Esophagus (tissue), 2 donors: ENCODE data around the gene TRIM38. TPM values are rescaled to one million over a fixed set of nuclear protein-coding genes. Genes with fewer than 3 reads are reported as not detected.

Experiments used
- H3K27ac ChIP-seq, 2 donors: one replicate each; pipeline ENCODE4 v1.5.1; 2013; ENCODE audit warnings: low read depth in 2 of 2, mild to moderate bottlenecking in 2 of 2, inconsistent platforms in 1 of 2, low read length in 1 of 2, moderate library complexity in 1 of 2
- H3K27me3 ChIP-seq, 2 donors: one replicate each; pipeline ENCODE4 v1.6.1; 2013; ENCODE audit warnings: low read length in 2 of 2, control low read depth in 1 of 2, mild to moderate bottlenecking in 1 of 2; ENCODE audit not compliant: insufficient read depth in 2 of 2, control insufficient read depth in 1 of 2
- H3K36me3 ChIP-seq, 2 donors: one replicate each; pipeline ENCODE4 v1.6.1; 2013; ENCODE audit warnings: low read length in 1 of 2; ENCODE audit not compliant: control insufficient read depth in 2 of 2, insufficient read depth in 2 of 2
- H3K4me1 ChIP-seq, 2 donors: one replicate each; pipeline ENCODE4 v1.6.1; 2013; ENCODE audit warnings: low read length in 1 of 2; ENCODE audit not compliant: control insufficient read depth in 2 of 2, insufficient read depth in 2 of 2
- H3K4me3 ChIP-seq, 2 donors: one replicate each; pipeline ENCODE4 v1.5.1; 2013; ENCODE audit warnings: low read length in 2 of 2, mild to moderate bottlenecking in 2 of 2, low read depth in 1 of 2, moderate library complexity in 1 of 2
- H3K9me3 ChIP-seq, 2 donors: one replicate each; pipeline ENCODE4 v1.6.1; 2013; ENCODE audit warnings: mild to moderate bottlenecking in 2 of 2, low read depth in 1 of 2, low read length in 1 of 2, moderate library complexity in 1 of 2; ENCODE audit not compliant: control insufficient read depth in 2 of 2, insufficient read depth in 1 of 2
- WGBS, 2 donors: extraction: QIAGEN DNeasy Blood & Tissue Kit; methylation state at CpG; one replicate each; pipeline ENCODE4 v1.1.7; 2013; 5-methylcytosine and 5-hydroxymethylcytosine counted together
- polyA plus RNA-seq, 2 donors: library from polyadenylated mRNA; stranded (reverse); fragments of 200-250 nt; gene quantifications; one replicate each; pipeline ENCODE4 v1.2.3, GENCODE V29; 2013
- donor health status: healthy with polysubstance abuse.
- donor health status: Bipolar disorder and iron deficiency.

The TRIM38 gene
- polyA plus RNA-seq, 2 donors = 4.7 to 5.7 TPM

- Histone ChIP-seq H3K27ac (no peak overlapping the region), H3K9me3 (no peaks in the 10 kb centered on the region), H3K27me3 (no peaks in the 10 kb centered on the region), H3K4me1 (no peaks in the 10 kb centered on the region), H3K4me3 (no peak overlapping the region), H3K36me3 (no peaks in the 10 kb centered on the region)
- WGBS, 2 donors = 89 to 93% methylated on average over 6 of the region's 6 CpGs
Observed at GRCh38 chr6:26028212-26028745, 65.7 kb downstream of the TRIM38 start.

DNA sequence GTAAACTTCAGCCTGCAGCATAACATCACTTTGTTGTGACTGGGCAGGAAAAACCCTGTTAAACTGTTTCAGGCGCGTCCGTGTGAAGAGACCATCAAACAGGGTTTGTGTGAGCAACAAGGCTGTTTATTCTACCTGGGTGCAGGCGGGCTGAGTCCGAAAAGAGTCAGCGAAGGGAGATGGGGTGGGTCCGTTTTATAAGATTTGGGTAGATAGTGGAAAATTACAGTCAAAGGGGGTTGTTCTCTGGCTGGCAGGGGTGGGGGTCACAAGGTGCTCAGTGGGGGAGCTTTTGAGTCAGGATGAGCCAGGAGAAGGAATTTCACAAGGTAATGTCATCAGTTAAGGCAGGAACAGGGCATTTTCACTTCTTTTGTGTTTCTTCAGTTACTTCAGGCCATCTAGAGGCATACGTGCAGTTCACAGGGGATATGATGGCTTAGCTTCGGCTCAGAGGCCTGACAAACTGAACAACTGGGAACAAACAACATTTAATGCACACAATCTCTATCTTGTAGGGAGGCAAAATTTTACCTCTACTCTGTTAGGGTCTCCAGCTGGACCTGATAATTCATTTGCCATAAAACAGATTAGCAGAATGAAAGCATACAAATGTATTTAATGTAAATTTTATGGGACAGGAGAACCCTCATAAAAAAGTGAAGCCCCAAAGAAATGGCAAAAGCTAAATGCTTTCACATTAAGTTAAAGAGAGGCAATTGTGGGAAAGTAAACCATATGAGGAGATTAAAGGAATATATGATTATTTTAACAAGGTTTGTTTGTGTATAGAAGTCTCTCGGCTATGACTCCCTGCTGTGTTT lies 66.4 kb downstream of the TRIM38 start:
- no peaks in the 10 kb centered on the region for H3K9me3 ChIP-seq
- H3K36me3 ChIP-seq = no peaks in the 10 kb centered on the region
- no peak overlapping the region for H3K4me3 ChIP-seq
- no peaks in the 10 kb centered on the region for H3K4me1 ChIP-seq
- no peak overlapping the region for H3K27ac ChIP-seq
- WGBS, 2 donors = 83 to 87% methylated on average over 10 of the region's 10 CpGs
- H3K27me3 ChIP-seq = no peaks in the 10 kb centered on the region

DNA sequence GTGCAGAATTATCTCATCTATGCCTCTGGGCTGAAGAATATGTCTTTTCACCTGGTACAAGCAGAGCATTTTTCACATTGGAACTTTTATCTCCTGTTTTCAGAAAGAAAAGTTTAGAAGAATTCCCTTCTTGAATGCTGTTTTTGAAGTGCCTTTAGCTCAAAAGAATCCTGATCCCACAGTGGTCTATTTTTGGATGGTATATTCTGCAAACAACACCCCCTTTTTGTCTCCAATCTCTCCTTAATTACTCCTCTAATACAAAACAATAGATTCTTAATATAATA lies 66.9 kb downstream of the TRIM38 start:
- Histone ChIP-seq H3K4me3 (no peak overlapping the region), H3K27ac (no peak overlapping the region), H3K27me3 (no peaks in the 10 kb centered on the region), H3K9me3 (no peaks in the 10 kb centered on the region), H3K36me3 (no peaks in the 10 kb centered on the region), H3K4me1 (no peaks in the 10 kb centered on the region)

DNA sequence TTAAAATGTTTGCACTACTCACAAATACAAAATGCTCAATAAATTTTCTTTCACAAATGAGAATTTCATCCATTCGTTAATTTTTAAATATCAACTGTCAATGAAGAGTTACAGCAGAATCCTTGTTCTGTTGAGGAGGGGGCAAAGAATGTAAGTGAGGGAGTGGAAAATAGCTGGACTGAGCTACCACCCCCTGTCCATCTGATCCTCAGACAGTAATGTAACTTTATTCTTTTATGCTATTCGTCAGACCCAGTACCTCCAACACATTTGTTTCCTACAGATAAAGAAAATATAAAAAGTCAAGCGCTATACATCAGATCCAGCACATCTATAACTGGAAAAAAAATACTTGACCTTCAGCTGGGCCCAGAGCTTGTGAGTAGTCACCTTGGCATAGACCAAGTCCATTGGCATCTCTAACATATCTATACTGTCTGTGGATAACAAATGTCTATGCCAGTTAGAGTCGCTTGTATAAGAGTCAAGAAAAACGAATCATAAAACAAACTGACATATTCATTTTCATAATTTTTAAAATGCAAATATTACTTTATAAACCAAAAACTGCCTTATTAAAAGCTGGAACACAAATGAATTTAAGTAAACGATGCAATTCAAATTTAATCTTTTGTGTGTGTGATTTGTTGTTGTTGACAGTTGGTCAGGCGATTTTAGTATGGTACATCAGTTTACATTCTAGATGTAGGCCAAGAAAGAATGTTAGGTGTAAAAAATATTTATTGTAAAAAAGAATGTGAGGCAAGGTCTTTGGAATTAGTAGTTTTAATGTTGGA lies 67.5 kb downstream of the TRIM38 start:
- 73 to 80% methylated on average over 7 of the region's 7 CpGs for WGBS, 2 donors
- Histone ChIP-seq H3K27me3 (no peaks in the 10 kb centered on the region), H3K4me3 (no peak overlapping the region), H3K9me3 (no peaks in the 10 kb centered on the region), H3K27ac (no peak overlapping the region), H3K36me3 (no peaks in the 10 kb centered on the region), H3K4me1 (no peaks in the 10 kb centered on the region)

DNA sequence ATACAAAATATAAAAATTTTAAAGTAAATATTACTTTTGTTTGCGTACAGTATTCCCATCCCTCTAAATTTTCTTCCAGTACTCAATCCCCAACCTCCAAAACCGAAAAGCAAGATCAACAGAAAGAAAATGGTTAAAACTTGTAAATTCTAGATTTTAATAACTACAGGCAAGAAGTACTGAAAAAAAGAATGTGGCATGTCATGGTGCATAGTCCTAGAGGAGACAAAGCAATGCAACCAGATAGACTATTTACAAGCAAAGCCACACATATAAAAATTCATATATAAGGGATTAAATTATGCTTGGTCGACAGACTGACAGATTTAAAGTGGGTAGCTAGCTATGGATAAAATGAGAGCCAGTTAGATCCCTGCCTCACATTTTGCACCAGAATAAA lies 68.1 kb downstream of the TRIM38 start:
- Histone ChIP-seq H3K27me3 (no peaks in the 10 kb centered on the region), H3K4me3 (no peak overlapping the region), H3K27ac (no peak overlapping the region), H3K4me1 (no peaks in the 10 kb centered on the region), H3K36me3 (no peaks in the 10 kb centered on the region), H3K9me3 (no peaks in the 10 kb centered on the region)
- 54 to 59% methylated on average over 3 of the region's 3 CpGs for WGBS, 2 donors

- H3K27ac ChIP-seq = no peak overlapping the region
- H3K4me3 ChIP-seq = peak overlapping the region in 1 of 2 donors; percentile 71
- H3K9me3 ChIP-seq = no peaks in the 10 kb centered on the region
- WGBS, 2 donors = 36% methylated on average over 5 of the region's 5 CpGs
- no peaks in the 10 kb centered on the region for H3K36me3 ChIP-seq
- no peaks in the 10 kb centered on the region for H3K4me1 ChIP-seq
- H3K27me3 ChIP-seq = no peaks in the 10 kb centered on the region
Observed at GRCh38 chr6:26031151-26031594, 68.6 kb downstream of the TRIM38 start.

DNA sequence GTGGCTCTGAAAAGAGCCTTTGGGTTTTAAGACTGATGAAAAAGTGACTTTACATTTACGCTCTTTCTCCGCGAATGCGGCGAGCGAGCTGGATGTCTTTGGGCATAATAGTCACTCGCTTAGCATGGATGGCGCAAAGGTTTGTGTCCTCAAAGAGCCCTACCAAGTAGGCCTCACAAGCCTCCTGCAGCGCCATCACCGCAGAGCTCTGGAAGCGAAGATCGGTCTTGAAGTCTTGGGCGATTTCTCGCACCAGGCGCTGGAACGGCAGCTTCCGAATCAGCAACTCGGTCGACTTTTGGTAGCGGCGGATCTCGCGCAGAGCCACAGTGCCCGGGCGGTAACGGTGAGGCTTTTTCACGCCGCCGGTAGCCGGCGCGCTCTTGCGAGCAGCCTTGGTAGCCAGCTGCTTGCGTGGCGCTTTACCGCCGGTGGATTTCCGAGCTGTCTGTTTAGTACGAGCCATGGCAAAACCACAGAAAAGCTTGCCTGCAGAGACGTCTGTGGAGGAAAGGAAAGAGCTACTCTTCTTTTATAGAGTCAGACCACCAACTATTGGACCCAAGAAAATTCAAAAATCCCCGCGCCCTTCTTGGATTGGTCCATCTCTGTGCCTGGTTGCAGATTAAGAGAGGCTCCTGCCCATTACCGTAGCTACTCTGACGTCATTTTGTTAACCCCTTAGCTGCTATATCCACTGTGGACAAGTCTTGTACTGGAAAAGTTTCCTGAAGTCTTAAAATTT lies 69.2 kb downstream of the TRIM38 start:
- H3K9me3 ChIP-seq = no peaks in the 10 kb centered on the region
- WGBS, 2 donors = 2% methylated on average over 44 of the region's 44 CpGs
- H3K27ac ChIP-seq = peak overlapping the region; percentile 11 to 84
- no peaks in the 10 kb centered on the region for H3K4me1 ChIP-seq
- no peaks in the 10 kb centered on the region for H3K27me3 ChIP-seq
- H3K4me3 ChIP-seq = peak overlapping the region; percentile 31 to 71
- no peaks in the 10 kb centered on the region for H3K36me3 ChIP-seq

- no peaks in the 10 kb centered on the region for H3K4me1 ChIP-seq
- H3K36me3 ChIP-seq = no peaks in the 10 kb centered on the region
- 1% methylated on average over 19 of the region's 19 CpGs for WGBS, 2 donors
- H3K9me3 ChIP-seq = no peaks in the 10 kb centered on the region
- H3K27ac ChIP-seq = peak overlapping the region; percentile 92 to 99
- peak overlapping the region; percentile 59 to 71 for H3K4me3 ChIP-seq
- no peaks in the 10 kb centered on the region for H3K27me3 ChIP-seq
Observed at GRCh38 chr6:26032340-26033084, 69.9 kb downstream of the TRIM38 start.
